HCT116 (cell line): ENCODE data around the gene UROD. TPM values are rescaled to one million over a fixed set of nuclear protein-coding genes. Genes with fewer than 3 reads are reported as not detected.
"Not testable (repeated sequence)": the region's sequence is repeated elsewhere in the genome, so short reads cannot be mapped to it uniquely, and the experiment has no call there.

Source experiments
- ATAC-seq: fragments of 200-7000 bp; cut with Tn5 transposase; 2 replicates; pipeline ENCODE4 v1.9.1; 2020; ENCODE audit warnings: mild to moderate bottlenecking, moderate library complexity
- BruUV-seq: library from RNA; stranded (reverse); fragments of 400-500 nt; replicated peaks from 2 replicates; lab custom pipeline; 2021; lab: Mats Ljungman, UMichigan
- CTCF ChIA-PET: fragments of 300-600 bp; sonication (Branson Sonifier 250); formaldehyde crosslinking; loops from one replicate; lab custom pipeline; 2021; ENCODE audit warnings: antibody characterized with exemption; lab: Charles Lee
- POLR2A ChIA-PET: fragments of 300-600, 350-600 bp; sonication (Branson Sonifier 250); formaldehyde crosslinking; loops from one replicate; lab custom pipeline; 2021; ENCODE audit warnings: antibody characterized with exemption; lab: Charles Lee
- RAD21 ChIA-PET, 2 experiments: fragments of 300-600 bp; sonication (Branson Sonifier 250); formaldehyde crosslinking; loops; one replicate each; lab custom pipeline; 2023; ENCODE audit warnings: low total read pairs in 2 of 2; ENCODE audit not compliant: uncharacterized antibody in 2 of 2, unreplicated experiment in 2 of 2, low non-redundant PET in 1 of 2; lab: Charles Lee
- DNase-seq: peaks from one replicate; pipeline ENCODE4 v3.0.0-alpha.2; 2010; ENCODE audit warnings: low read depth, low spot score
- H2AFZ ChIP-seq: fragments of 200-600 bp; shearing (Covaris generic), sonication (generic); 2 replicates; pipeline ENCODE4 v1.6.1; 2017; ENCODE audit warnings: low read depth, mixed run types, mixed read lengths, antibody characterized with exemption, low read length; ENCODE audit not compliant: poor library complexity, severe bottlenecking
- H3K27ac ChIP-seq: 2 replicates; pipeline ENCODE4 v1.5.1; 2012; ENCODE audit warnings: low read depth, low read length
- H3K27me3 ChIP-seq: fragments of 200-600 bp; sonication (generic); 2 replicates; pipeline ENCODE4 v1.6.1; 2016; ENCODE audit warnings: mixed run types, low read length, mixed read lengths; ENCODE audit not compliant: insufficient read depth
- H3K36me3 ChIP-seq, 2 experiments: fragments of 200-500 bp in 1 of 2; fragments of 200-600 bp in 1 of 2; sonication (Bioruptor generic) in 1 of 2; sonication (generic) in 1 of 2; 2 replicates each; pipeline versions ENCODE4 v1.5.1 to v1.6.1; 2014 to 2016; ENCODE audit warnings: low read length in 2 of 2, inconsistent platforms in 1 of 2, mixed read lengths in 1 of 2, mixed run types in 1 of 2; ENCODE audit not compliant: insufficient read depth in 2 of 2, control insufficient read depth in 1 of 2
- H3K4me1 ChIP-seq, 2 experiments: fragments of 200-600 bp in 1 of 2; sonication (generic) in 1 of 2; 2 replicates each; pipeline versions ENCODE4 v1.5.1 to v1.6.1; 2012 to 2017; ENCODE audit warnings: low read length in 2 of 2, inconsistent platforms in 1 of 2, mild to moderate bottlenecking in 1 of 2, mixed read lengths in 1 of 2, mixed run types in 1 of 2, moderate library complexity in 1 of 2; ENCODE audit not compliant: insufficient read depth in 2 of 2, control insufficient read depth in 1 of 2
- H3K4me2 ChIP-seq: fragments of 200-600 bp; sonication (generic); 2 replicates; pipeline ENCODE4 v1.6.1; 2017; ENCODE audit warnings: mixed run types, low read length, mixed read lengths
- H3K4me3 ChIP-seq, 2 experiments: fragments of 200-600 bp in 1 of 2; sonication (generic) in 1 of 2; replicated peaks in 1 of 2; 2 replicates each; pipeline ENCODE4 v1.5.1; 2011 to 2016; ENCODE audit warnings: low read length in 2 of 2, control low read depth in 1 of 2, low read depth in 1 of 2, mild to moderate bottlenecking in 1 of 2, mixed read lengths in 1 of 2, mixed run types in 1 of 2
- H3K79me2 ChIP-seq: fragments of 200-600 bp; sonication (generic); 2 replicates; pipeline ENCODE4 v1.6.1; 2017; ENCODE audit warnings: mild to moderate bottlenecking, mixed run types, low read length, moderate library complexity, mixed read lengths; ENCODE audit not compliant: insufficient read depth
- H3K9ac ChIP-seq: fragments of 200-600 bp; sonication (generic); 2 replicates; pipeline ENCODE4 v1.6.1; 2016; ENCODE audit warnings: low read length, mixed read lengths
- H3K9me2 ChIP-seq: fragments of 200-600 bp; sonication (generic), shearing (Covaris generic); 2 replicates; pipeline ENCODE4 v1.6.1; 2017; ENCODE audit warnings: mixed run types, mild to moderate bottlenecking, moderate library complexity; ENCODE audit not compliant: insufficient read depth
- H3K9me3 ChIP-seq, 2 experiments: fragments of 200-500 bp in 1 of 2; fragments of 200-600 bp in 1 of 2; sonication (Bioruptor generic) in 1 of 2; sonication (generic) in 1 of 2; 2 replicates each; pipeline ENCODE4 v1.6.1; 2014 to 2017; ENCODE audit warnings: low read length in 2 of 2, mixed read lengths in 2 of 2, inconsistent platforms in 1 of 2, low read depth in 1 of 2, mild to moderate bottlenecking in 1 of 2, mixed run types in 1 of 2, moderate library complexity in 1 of 2; ENCODE audit not compliant: control insufficient read depth in 1 of 2, insufficient read depth in 1 of 2
- H4K20me1 ChIP-seq: fragments of 200-600 bp; sonication (generic), shearing (Covaris generic); 2 replicates; pipeline ENCODE4 v1.6.1; 2017; ENCODE audit warnings: mixed run types, mild to moderate bottlenecking, moderate library complexity; ENCODE audit not compliant: insufficient read depth
- CTCF ChIP-seq, 3 experiments: fragments of 200-600 bp in 1 of 3; sonication (generic) in 1 of 3; IDR thresholded peaks in 2 of 3; conservative IDR thresholded peaks in 1 of 3; 2 replicates each; pipeline ENCODE4 v1.5.1; 2012 to 2017; ENCODE audit warnings: low read depth in 2 of 3, low read length in 2 of 3, antibody characterized with exemption in 1 of 3, borderline replicate concordance in 1 of 3, control low read depth in 1 of 3, mild to moderate bottlenecking in 1 of 3, mixed read lengths in 1 of 3, mixed run types in 1 of 3, moderate library complexity in 1 of 3; ENCODE audit not compliant: insufficient read depth in 1 of 3
- EGR1 ChIP-seq: IDR thresholded peaks from 2 replicates; pipeline ENCODE4 v1.6.1; 2012; ENCODE audit warnings: low read depth
- FOSL1 ChIP-seq: IDR thresholded peaks from 2 replicates; pipeline ENCODE4 v1.6.1; 2012; ENCODE audit warnings: low read depth
- SIN3A ChIP-seq: IDR thresholded peaks from 2 replicates; pipeline ENCODE4 v1.6.1; 2012; ENCODE audit warnings: low read depth
- SP1 ChIP-seq: IDR thresholded peaks from 2 replicates; pipeline ENCODE4 v1.6.1; 2012; ENCODE audit warnings: low read depth
- intact Hi-C: fragments of 100-400 bp; cut with micrococcal nuclease; formaldehyde crosslinking; loops from 2 replicates; pipeline ENCODE4 v1.10.0; 2022
- total RNA-seq: library from RNA; stranded (reverse); gene quantifications from one replicate; pipeline ENCODE4 v1.2.1, GENCODE V29; 2021; ENCODE audit not compliant: unreplicated experiment

The UROD gene
- total RNA-seq, 1 experiment from 2014 or later: 73.7 TPM

GRCh38 chr1:45059829-45060228 is 47.8 kb downstream of the UROD start:
- H3K9me2 ChIP-seq: no peaks in the 10 kb centered on the region
- RAD21 ChIA-PET: no interaction called here
- TF ChIP-seq SP1 (no peak), FOSL1 (no peak), SIN3A (no peak), CTCF (IDR thresholded peaks at IDR 0.05 in 2 of 3, conservative IDR thresholded peaks at IDR 0.05 in 1 of 3; ENCODE audit: borderline replicate concordance in 1 of 3, insufficient read depth in 1 of 3, low read depth in 2 of 3, low read length in 2 of 3) (no peak), EGR1 (no peak)
- no peak overlapping the region for H3K4me3 ChIP-seq
- BruUV-seq: no TSS peak
- no peaks in the 10 kb centered on the region for H3K79me2 ChIP-seq
- H3K4me2 ChIP-seq: no peak overlapping the region
- DNase-seq (no peak), ATAC-seq (no peak)
- H3K4me1 ChIP-seq: no peaks in the 10 kb centered on the region
- no peaks in the 10 kb centered on the region for H3K36me3 ChIP-seq
- H4K20me1 ChIP-seq: no peaks in the 10 kb centered on the region
- H3K9ac ChIP-seq: no peak overlapping the region
- no peak overlapping the region for H2AFZ ChIP-seq
- no peak overlapping the region for H3K27ac ChIP-seq
- H3K9me3 ChIP-seq: no peaks in the 10 kb centered on the region
- no peaks in the 10 kb centered on the region for H3K27me3 ChIP-seq
- POLR2A ChIA-PET: interaction anchor here (0.6 kb wide), 1 partner anchor 243 kb away, joined by 3 read pairs; no protein-coding TSS in a partner anchor
- intact Hi-C loops: no loop called here
- CTCF ChIA-PET: no interaction called here

- H3K4me3 ChIP-seq, H3K9ac ChIP-seq, H4K20me1 ChIP-seq, H3K79me2 ChIP-seq, H2AFZ ChIP-seq, H3K27me3 ChIP-seq, BruUV-seq, H3K9me2 ChIP-seq, CTCF ChIA-PET, POLR2A ChIA-PET, H3K4me1 ChIP-seq, H3K36me3 ChIP-seq, H3K27ac ChIP-seq, ATAC-seq, intact Hi-C loops, RAD21 ChIA-PET, H3K4me2 ChIP-seq, H3K9me3 ChIP-seq, DNase-seq: not testable (repeated sequence)
These were observed 50.4 kb downstream of the UROD start for GRCh38 chr1:45062463-45062862.
